ENCODE results near the gene PTPRB.

DNA sequence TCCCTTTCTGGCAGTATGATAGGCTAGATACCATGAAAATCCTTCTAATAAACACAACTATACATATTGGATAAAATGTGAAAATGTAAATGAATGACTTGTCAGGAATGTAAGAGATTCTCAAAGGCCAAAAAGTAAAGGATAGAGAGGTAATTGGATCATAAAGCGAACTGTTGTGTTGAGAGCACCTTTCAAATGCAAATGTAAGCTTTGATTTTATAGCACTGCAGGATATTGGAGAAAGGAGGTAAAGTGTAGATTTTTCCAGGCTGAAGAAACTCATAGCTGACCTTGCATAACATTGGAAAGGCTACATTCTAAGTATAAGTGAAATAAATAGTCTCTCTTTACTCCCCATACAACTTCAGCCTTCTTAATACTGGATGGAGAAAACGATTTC lies 54.0 kb downstream of the PTPRB start:
- TF ChIP-seq GATA3 (IDR thresholded peaks at IDR 0.05; ENCODE audit: low read depth, low read length) (no peak), GATA2 (IDR thresholded peaks at IDR 0.05; ENCODE audit: low read depth, low read length) (no peak)

All from SH-SY5Y (cell line).